CD1c-positive myeloid dendritic cell (primary cell): ENCODE data around the gene TECTB.
"Not testable (repeated sequence)": the region's sequence is repeated elsewhere in the genome, so short reads cannot be mapped to it uniquely, and the experiment has no call there.

Experiments used
- DNase-seq: peaks from one replicate; pipeline ENCODE4 v3.0.0-alpha.2; 2016; ENCODE audit errors: extremely low spot score

Gene TECTB

DNA sequence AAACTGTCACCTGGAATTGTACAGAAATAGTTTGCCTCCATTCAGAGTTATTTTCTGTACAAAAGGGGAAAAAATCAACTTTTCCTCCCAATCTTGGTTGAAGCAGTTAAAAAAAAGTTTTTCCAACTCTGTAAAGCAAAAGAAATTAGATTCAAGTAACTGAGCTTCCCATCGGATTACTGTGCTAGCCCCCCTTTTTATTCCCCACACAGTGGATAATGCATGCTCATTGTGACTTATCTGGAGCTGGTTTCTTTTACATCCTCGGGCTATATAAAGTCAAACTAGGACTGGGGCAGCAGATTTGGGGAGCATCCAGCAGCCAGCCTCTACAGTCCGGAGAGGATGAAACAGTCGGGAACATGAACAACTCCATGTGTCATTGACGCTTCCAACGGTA lies at the start of gene TECTB:
TECTB (plus strand) TSS at position 301 of the 400 bp plus-strand sequence. CDS start 335 bp downstream, outside the sequence.
- DNase-seq: no peak

DNA sequence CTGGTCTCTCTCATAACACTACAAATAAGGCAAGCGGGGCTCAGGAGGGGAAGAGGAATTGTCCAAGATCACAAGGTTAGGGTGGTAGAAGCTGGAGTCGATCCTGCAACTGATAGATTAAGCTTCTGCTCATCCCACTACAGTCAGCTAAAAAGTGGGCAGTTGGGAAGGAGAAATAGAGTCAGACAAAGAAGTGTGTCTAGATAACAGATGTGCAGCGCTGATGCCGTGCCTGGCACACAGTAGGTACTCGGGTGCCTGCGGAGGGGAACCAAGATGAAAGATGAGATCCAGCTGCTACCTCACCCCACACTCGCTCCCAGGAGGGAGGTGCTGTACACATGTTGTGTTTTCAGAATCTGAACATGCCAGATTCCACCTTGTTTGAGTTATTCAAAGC lies 48.1 kb upstream of the TECTB start:
- no peak for DNase-seq

DNA sequence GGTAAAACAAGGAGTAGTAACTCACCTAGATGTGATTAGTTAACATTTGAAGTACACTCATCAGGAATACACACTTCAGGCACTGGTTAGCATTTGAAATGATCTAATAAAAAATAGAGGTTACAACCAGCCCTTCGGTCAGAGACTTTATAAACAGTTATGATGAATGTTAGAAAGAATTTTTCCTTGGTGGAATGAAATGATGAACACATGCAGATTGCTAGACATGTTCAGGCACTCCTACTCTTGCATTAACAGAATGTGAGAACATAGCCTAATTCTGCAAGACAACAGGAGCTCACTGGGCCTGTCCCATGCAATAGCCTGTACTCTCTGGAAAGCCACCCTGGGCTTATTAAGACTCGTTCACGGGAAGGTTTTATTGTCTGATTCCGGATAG lies 47.3 kb upstream of the TECTB start:
- DNase-seq: no peak

DNA sequence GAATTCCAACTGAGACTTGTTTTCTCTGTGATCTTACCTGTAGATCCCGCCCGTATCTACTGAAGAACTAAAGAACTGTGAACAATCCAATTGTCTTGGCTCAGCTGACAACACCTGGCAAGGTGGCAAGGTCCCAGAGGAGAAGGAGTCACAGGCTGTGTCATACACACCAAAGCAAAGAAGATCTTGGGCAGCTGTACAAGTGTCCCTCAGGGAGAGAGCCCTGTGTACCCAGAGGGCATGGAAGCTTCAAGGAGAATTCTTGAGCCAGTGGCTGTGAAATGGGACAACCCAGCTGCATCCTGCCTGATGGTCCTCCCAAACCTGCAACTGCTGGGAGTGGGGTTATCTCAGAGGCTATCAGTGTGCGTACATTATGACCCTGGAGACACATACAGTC lies 46.7 kb upstream of the TECTB start:
- no peak for DNase-seq

DNA sequence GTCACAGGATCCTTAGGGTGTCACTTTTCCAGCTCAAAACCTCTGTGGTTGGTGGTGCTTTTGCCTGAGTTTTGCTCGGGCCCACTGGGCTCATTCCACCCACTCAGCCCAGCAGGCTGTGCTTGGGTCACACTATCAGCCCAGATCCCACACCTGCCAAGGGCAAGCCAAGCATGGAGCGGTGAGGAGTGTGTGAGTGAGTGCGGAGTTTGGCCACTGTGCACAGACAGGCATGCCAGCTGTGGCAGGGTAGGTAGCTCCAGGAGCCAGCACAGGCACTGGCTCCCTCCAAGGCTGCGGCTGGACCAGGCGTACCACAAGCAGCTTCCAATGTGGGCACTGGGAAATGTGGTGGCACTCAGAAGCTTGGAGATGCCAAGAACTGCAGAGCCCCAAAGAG lies 43.9 kb upstream of the TECTB start:
- no peak for DNase-seq

DNA sequence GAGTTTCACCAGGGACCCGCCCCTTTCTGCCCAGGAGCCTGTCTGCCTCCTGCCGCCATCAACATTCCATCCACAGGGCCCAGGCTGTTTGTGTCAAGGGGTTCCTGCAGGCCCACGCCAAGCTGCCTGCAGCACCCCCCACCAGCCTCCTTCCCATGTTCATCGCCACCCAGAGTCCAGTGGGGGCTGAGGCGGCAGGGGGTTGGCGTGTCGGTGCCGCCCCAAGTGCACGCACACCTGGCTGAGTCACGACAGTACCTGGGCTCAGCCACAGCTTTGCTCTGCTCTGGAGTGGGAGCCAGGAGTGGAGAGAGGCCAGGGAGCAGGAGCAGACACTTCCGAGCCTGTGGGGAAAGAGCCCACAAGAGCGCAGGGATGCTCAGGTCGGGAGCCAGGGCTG lies 42.8 kb upstream of the TECTB start:
- DNase-seq: no peak

DNA sequence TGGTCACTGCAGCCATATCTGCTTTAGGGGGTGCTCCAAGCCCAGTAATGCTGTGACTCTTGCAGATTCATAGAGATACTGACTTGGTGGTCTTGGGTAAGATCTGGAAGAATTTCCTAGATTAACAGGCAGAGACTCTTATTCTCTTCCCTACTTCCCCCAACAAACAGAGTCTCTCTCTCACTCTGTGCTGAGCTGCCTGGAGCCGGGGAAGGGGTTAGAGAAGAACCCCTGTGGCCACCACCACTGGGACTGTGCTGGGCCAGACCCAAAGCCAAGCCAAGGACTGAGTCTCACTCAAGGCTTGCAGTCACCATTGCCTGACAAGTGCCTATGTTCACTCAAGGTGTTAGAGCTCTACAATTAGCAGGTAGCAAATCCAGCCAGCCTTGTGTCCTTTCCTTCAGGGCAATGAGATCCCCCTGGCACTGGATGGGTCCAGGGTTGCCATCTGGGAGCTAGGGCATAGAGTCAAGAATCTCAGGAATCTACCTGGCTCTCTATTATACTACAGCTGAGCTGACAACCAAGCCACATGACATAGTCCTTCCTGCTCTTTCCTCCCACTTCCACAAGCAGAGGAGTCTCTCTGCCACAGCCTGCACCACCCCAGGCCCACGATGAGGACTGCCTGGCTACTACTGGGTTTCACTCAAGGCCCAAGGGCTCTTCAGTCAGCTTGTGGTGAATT lies 41.4 kb upstream of the TECTB start:
- DNase-seq: no peak

DNA sequence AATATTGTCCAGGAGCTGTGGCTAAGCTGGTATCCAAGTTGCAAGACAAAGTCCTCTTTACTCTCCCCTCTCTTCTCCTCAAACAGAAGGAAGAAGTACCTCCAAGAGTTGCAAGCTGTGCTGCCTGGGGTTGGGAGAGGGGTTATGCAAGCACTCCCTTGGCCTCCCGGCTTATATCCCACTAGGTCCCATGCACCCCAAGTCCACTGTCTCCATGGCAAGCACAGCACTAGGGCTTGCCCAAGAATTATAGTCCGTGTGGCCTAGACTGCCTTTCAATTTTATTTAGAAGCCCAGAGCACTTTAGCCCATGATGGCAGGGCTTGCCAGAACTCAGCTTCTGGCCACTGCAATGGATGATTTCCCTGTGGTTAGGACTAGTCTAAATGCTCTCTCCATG lies 40.4 kb upstream of the TECTB start:
- no peak for DNase-seq

DNA sequence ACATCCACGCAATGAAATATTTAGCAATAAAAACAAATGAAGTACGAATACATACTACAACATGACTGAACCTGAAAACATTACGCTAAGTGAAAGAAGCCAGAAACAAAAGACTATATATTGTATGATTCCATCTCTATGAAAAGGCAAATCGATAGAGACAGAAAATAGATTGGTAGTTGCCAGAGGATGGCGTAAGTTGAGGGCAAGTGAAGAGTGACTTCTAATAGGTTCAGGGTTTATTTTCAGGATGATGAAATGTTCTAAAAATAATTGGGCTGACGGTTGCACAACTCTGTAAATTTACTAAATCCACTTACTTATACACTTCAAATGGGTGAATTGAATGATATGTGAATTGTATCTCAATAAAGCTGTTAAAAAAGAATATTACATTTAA lies 39.5 kb upstream of the TECTB start:
- DNase-seq: no peak

DNA sequence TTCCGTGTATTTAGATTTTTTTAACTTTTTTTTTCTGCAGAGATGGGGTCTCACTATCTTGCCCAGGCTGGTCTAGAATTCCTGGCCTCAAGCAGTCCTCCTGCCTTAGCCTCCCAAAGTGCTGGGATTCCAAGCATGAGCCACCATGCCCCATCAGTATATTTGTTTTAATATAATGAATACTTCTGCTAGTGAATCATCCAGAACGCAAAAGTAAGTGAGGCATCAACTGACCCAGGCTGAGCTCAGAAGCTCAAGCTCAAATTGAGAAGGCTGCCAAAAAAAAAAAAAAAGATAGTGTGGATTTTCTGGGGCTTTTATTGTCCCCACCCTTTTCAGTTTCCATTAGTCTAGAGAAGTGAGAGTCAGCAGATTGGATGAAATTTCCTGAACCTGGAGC lies 39.0 kb upstream of the TECTB start:
- no peak for DNase-seq

DNA sequence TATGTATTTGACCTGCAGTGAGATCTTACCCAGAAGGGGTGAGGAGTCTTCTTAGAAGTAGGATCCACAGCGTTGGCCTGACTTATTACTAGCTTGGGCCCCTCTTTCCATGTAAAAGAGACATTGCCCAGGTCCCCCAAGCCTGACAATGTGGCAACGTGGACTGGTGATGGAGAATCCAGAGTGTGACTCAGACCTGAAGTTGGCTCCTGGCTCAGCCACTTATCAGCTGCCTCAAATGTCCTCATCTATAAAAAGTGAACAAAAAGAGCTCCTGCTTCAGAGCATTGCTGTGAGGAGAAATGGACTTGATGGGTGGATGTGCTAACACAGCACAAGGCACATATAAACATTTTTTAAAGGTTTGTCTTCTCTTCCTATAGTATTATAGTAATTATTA lies 35.4 kb upstream of the TECTB start:
- DNase-seq: no peak

DNA sequence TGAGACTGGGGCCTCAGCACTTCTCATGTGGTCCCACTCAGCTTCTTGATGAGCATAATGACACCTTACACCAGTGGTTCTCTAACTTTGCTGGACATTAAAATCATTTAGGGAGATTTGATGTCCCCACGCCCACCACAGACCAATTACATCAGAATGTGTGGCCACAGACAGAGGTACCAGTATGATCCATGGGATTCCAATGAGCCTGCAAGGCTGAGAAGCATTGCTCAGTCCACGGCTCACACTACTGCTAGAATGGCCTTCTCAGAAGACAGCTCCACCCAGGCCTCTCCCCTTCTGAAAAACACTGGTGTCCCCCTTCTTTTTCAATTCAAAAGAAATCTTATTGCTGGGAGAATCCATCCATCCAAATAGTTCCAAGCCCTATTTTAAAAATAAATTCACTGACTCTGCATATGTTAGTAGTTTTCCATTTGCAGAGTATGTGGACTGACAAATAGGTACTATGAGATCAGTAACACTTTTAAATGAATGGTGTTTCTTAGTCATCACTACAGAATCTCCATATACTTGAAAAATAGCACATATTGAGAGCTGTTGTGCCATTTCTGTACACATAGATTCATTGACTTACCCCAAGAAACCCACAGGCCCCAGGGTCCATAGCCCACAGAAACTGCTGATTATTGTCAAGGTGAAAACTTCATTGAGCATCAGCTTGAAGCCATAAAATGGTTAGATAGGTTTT lies 34.5 kb upstream of the TECTB start:
- no peak for DNase-seq

DNA sequence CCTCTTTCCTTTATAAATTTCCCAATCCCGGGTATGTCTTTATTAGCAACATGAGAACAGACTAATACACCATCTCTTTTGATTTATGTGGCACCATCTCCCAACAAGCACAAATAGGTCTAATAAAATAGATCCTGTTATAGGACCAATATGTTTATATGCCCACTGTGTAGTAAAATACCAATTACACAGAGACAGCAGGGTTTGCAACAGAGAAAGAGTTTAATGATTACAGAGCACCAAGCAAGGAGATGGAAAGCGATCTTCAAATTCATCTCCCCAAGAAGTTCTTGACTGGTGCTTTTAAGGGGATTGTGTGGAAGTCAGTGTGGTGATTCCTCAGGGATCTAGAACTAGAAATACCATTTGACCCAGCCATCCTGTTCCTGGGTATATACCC lies 33.5 kb upstream of the TECTB start:
- DNase-seq: no peak

DNA sequence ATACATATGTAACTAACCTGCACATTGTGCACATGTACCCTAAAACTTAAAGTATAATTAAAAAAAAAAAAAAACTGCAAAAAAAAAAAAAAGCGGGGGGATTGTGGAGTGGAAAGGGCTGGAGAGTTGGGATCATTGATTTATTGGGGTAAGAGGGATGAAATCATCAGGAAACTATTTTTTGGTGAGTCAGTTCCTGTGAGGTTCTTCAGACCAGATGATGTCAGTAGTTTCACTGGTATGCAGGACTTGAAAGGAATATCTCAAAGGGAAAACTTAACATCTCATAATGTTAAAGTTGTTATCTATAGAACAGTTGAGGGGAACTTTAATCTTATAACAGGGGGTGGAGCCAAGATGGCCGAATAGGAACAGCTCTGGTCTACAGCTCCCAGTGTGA lies 32.6 kb upstream of the TECTB start:
- no peak for DNase-seq

DNA sequence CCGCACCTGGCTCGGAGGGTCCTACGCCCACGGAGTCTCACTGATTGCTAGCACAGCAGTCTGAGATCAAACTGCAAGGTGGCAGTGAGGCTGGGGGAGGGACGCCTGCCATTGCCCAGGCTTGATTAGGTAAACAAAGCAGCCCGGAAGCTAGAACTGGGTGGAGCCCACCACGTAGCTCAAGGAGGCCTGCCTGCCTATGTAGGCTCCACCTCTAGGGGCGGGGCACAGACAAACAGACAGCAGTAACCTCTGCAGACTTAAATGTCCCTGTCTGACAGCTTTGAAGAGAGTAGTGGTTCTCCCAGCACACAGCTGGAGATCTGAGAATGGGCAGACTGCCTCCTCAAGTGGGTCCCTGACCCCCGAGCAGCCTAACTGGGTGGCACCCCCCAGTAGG lies 32.0 kb upstream of the TECTB start:
- DNase-seq: not testable (repeated sequence)

DNA sequence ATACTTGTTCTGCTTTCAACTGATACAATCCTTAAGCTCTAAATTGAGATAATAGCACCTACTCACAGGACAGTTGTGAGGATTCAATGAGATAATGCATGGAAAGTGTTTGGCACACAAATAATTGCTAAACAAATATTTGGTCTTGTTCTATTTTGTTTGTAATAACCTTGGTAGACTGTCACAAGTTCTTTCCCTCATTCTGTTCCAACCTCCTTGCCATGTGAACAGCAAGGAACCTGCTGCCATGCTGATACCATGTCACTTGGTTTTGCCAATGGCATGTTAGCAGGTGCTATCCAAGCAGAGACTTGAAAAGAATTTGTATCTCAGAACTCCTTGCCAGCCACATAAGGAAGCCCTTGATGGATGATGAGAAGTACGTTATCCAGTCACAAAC lies 24.8 kb upstream of the TECTB start:
- DNase-seq: no peak

DNA sequence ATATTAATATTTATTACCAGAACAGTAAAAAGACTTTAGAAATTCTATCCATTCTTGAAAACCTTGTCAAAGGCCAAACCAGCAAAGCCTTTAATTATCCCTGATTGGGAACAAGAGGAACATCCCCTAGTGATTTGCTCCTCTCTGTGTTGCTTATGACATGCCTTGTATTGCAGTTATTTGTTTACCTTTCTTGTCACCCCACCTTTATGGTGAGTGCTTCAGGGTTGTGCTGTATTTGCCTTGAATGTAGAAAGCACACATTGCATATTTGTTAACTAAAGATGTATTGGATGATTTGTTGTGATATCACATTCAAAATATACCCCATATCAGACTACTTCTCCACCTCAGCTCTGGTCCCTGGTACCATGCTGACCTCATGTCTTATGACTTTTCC lies 23.5 kb upstream of the TECTB start:
- no peak for DNase-seq

DNA sequence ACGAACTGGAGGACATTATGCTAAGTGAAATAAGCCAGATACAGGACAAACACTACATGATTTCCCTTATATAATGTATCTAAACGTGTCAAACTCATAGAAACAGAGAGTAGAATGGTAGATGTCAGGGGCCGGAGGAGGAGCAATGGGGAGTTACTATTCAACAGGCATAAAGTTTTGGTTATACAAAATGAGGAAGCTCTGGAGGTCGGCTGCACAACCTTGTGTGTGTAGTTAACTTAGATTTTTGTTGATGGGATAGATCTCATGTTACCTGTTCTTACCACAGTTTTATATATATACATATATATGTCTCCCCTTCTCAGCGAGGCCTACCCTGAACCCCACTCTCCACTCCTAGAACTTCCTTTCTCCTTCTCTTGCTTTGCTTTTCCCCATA lies 22.4 kb upstream of the TECTB start:
- no peak for DNase-seq

DNA sequence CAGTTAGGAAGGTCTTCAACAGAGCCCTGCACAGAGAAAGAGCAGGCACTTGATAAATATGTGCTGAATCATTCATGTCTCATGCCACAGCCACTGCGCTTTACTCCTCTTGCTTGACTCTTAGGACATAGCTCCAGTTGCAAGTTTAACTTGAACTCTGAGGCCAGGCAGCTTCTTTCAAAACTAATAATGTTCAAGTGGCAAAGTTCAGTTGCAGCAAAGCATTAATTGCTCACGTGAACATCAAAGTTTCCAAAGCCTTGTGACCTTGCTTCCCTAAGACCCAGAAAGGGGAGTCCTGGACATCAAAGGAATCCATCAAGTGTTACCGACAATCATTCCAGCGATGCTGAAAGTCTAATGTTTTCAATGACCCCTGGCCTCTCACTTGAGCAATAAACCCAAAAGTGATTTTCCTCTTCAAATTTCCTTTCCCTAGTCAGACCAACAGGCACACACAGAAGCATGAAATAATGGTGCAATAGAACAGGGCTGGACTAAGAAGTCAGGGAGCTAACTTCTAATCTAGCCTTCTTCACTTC lies 21.8 kb upstream of the TECTB start:
- DNase-seq: no peak

DNA sequence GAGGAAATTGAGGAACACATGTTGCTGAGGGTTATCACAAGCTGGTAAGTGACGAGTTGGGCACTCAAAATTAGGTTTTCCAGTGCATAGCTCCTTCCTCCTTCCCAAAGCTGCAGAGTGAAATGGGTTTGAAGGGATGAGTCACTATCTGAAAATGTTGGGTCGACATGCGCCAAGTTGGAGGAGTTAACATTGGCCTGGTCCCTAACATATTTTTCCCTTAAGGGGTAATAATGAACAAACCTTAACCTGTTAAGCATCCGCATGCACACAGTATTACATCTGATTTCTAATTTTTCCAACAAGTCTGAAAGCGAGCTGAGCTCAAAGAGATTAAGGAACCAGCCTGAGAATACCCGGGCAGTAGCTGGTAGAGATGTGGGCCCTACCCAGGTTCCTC lies 20.7 kb upstream of the TECTB start:
- DNase-seq: no peak

DNA sequence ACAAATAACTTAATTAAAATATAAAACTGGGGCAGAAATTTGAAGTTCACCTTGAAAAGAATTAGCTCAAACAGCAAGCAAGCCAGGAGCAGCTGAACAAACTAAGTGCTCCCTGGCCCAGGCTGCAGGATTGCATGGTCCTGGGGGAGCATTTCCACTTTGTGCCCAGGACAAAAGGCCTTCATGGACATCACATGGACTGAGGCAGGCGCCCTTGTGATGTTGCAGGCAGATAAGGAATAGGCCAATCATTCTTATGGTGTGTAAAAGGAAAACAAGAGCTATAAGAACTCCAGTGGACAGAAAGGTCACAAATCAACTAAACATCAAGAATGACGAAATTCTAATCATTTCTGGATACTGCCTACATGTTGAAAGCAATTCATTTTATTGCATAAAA lies 17.5 kb upstream of the TECTB start:
- no peak for DNase-seq

DNA sequence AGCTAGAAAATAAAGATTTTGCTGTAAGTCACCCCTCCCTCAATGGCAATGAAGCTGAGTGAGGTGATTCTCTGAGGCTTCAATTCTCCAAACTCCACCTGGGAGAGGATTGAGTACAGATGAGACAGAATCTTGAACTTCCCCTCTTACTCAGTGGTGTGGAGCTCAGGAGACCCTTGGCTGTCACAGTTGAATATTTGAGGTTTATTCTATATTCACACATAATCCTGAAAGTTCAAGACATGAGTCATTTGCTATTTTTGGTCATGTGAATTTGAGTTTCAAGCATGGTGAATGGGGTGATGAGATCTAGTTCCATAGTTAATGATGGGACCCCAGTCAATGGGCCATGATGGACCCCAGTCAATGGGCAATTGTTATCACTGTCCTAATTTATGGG lies 13.9 kb upstream of the TECTB start:
- DNase-seq: no peak

DNA sequence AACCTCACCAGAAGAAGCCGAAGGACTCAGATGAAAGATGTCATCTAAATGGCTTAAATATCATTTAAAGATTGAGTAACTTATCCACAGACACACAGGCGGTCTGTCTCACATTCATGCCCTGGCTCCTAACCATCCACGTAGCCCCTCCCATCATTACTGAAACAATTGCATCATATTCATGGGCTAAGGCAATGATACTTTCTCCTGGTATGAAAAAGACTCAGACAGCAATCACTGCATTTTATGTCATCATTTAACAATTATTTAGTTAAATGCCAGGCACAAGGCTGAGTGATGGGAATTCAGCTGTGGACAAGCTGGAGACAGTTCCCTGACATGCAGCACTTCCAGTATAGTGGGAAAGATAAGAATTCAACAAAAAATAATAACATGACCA lies 11.2 kb upstream of the TECTB start:
- DNase-seq: no peak

DNA sequence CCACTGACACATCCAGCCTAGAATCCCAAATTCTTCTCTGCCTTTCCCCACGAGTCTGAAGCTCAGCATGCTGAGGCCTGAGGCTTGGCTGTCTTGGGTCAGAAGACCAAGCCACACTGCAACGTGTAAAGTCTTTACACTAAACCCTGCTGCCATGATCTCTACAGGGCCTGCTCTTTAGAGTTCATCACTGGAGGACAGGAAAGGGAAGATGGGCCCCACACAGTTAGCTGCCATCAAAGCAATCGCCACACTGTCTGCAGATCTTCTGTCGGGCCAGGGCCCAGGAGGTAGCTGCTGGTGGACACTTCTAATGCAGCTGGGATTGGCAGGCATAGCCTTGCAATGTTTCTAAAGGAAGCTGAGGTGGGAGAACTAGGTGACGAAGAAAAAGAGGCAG lies 8.4 kb upstream of the TECTB start:
- DNase-seq: no peak
